HEK293T (cell line): Measurements from ENCODE around the gene LCP2.

ENCODE experiments used
- BHLHE40 ChIP-seq: fragments of 450-650 bp; IDR thresholded peaks from 2 replicates; pipeline ENCODE4 v1.6.1; 2016; ENCODE audit warnings: mild to moderate bottlenecking, moderate library complexity, borderline replicate concordance
- FOXA1 ChIP-seq: fragments of 450-650 bp; IDR thresholded peaks from 2 replicates; pipeline ENCODE4 v1.6.1; 2016; ENCODE audit warnings: mild to moderate bottlenecking
- FOXK2 ChIP-seq: fragments of 450-650 bp; IDR thresholded peaks from 2 replicates; pipeline ENCODE4 v1.6.1; 2016; ENCODE audit warnings: mild to moderate bottlenecking
- FOXM1 ChIP-seq: fragments of 450-650 bp; IDR thresholded peaks from 2 replicates; pipeline ENCODE4 v1.6.1; 2017; ENCODE audit warnings: mild to moderate bottlenecking, borderline replicate concordance
- HDGF ChIP-seq: fragments of 450-650 bp; IDR thresholded peaks from 2 replicates; pipeline ENCODE4 v1.6.1; 2017; ENCODE audit warnings: antibody characterized with exemption, borderline replicate concordance
- NFRKB ChIP-seq: fragments of 450-650 bp; IDR thresholded peaks from 2 replicates; pipeline ENCODE4 v1.6.1; 2016; ENCODE audit warnings: mild to moderate bottlenecking, moderate library complexity
- SP1 ChIP-seq: fragments of 450-650 bp; IDR thresholded peaks from 2 replicates; pipeline ENCODE4 v1.6.1; 2017
- SUZ12 ChIP-seq: fragments of 450-650 bp; IDR thresholded peaks from 2 replicates; pipeline ENCODE4 v1.6.1; 2016; ENCODE audit warnings: mild to moderate bottlenecking
- TARDBP ChIP-seq: fragments of 450-650 bp; IDR thresholded peaks from 2 replicates; pipeline ENCODE4 v1.6.1; 2016

DNA sequence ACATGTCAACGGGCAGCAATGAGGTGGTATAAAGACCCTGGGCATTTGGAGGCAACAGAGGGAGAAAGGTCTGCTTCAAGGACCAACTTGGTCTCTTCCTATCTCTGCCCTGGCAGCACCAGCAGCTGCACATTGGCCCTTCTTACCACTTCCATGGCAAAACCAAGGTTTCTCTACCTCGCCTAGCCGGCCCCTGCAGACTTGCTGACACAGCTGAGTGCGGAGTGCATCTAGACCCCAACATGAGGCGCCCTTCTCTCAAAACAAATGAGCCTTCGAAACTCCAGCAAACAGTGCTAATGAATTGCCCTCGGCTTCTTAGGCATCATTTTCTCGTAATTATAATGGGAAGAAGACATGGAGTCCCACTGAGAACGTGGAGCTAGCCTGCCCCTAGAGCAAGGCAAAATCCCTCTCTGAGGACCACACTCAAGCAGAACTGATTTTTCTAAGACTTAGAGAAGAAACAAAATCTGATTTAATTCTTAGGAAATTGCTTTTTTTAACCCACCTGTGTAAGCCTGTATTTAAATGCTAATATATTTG, 49.5 kb upstream of the LCP2 start:
- TF ChIP-seq TARDBP (no peak), FOXA1 (no peak), NFRKB (no peak), SUZ12 (no peak), SP1 (no peak), FOXM1 (no peak), FOXK2 (no peak), HDGF (no peak), BHLHE40 (no peak)
